DMS 273 treated with DMSO at 0.1 percent for 48 hours (cell line): ENCODE results near the gene B4GALT5.
"Not testable (repeated sequence)": the region's sequence is repeated elsewhere in the genome, so short reads cannot be mapped to it uniquely, and the experiment has no call there.

Experiments used
- DNase-seq: peaks from one replicate; lab custom pipeline; 2025; lab: John Stamatoyannopoulos, UW

B4GALT5 gene

GRCh38 chr20:49729780-49730179, 16.1 kb upstream of the B4GALT5 start:
- DNase-seq, result no peak

GRCh38 chr20:49727894-49728885, 14.5 kb upstream of the B4GALT5 start:
- no peak for DNase-seq

- DNase-seq, result no peak
Measured at GRCh38 chr20:49727478-49727877, 13.8 kb upstream of the B4GALT5 start.

- no peak for DNase-seq
Measured at GRCh38 chr20:49725694-49726093, 12.0 kb upstream of the B4GALT5 start.

GRCh38 chr20:49725224-49725606, 11.5 kb upstream of the B4GALT5 start:
- DNase-seq, result not testable (repeated sequence)

GRCh38 chr20:49724408-49725223, 10.9 kb upstream of the B4GALT5 start:
- no peak for DNase-seq

GRCh38 chr20:49723758-49724157, 10.1 kb upstream of the B4GALT5 start:
- DNase-seq, result not testable (repeated sequence)

- not testable (repeated sequence) for DNase-seq
Measured at GRCh38 chr20:49721326-49721725, 7.6 kb upstream of the B4GALT5 start.

- DNase-seq, result no peak
Measured at GRCh38 chr20:49715466-49715865, 1.8 kb upstream of the B4GALT5 start.

GRCh38 chr20:49712996-49713752, 504 bp downstream of the B4GALT5 start:
- DNase-seq, result no peak

GRCh38 chr20:49712646-49712995, 1.1 kb downstream of the B4GALT5 start:
- DNase-seq, result no peak

- no peak for DNase-seq
Measured at GRCh38 chr20:49712118-49712517, 1.6 kb downstream of the B4GALT5 start.

GRCh38 chr20:49711667-49711987, 2.1 kb downstream of the B4GALT5 start:
- no peak for DNase-seq

GRCh38 chr20:49710971-49711666, 2.6 kb downstream of the B4GALT5 start:
- no peak for DNase-seq

GRCh38 chr20:49707118-49707517, 6.6 kb downstream of the B4GALT5 start:
- no peak for DNase-seq

- peak; percentile 17 for DNase-seq
Measured at GRCh38 chr20:49706630-49707091, 7.0 kb downstream of the B4GALT5 start.

- DNase-seq, result not testable (repeated sequence)
Measured at GRCh38 chr20:49705893-49706292, 7.8 kb downstream of the B4GALT5 start.

- DNase-seq, result no peak
Measured at GRCh38 chr20:49705358-49705757, 8.3 kb downstream of the B4GALT5 start.

- DNase-seq, result no peak
Measured at GRCh38 chr20:49704932-49705336, 8.7 kb downstream of the B4GALT5 start.

- DNase-seq, result no peak
Measured at GRCh38 chr20:49701916-49702315, 11.8 kb downstream of the B4GALT5 start.

- no peak for DNase-seq
Measured at GRCh38 chr20:49701241-49701790, 12.4 kb downstream of the B4GALT5 start.
